ENCODE data around the gene FAM47A.

FAM47A gene

DNA sequence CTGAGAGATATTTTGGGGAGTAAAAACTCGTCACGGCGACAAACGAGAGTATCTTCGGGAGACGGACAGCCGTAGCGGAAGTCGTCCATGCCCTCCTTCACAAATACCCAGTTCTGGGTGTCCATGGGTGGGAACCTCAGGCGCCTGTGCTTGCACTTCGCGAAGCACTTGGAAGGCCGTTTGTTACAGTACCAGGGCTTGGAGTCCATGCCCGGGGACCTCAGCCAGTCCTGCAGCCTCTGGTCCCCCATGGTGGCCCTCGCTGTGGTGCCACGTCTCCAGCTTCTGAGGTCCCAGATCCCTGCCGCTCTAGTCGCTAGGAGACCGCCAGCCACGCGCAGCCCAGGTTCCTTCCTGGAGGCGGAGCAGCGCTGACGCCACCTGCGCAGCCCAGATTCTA lies at the start of gene FAM47A:
TSS of gene FAM47A (minus strand) at position 287 of the 400 bp plus-strand sequence. CDS start at position 251, 36 bp downstream.
- DNase-seq: no peak

DNA sequence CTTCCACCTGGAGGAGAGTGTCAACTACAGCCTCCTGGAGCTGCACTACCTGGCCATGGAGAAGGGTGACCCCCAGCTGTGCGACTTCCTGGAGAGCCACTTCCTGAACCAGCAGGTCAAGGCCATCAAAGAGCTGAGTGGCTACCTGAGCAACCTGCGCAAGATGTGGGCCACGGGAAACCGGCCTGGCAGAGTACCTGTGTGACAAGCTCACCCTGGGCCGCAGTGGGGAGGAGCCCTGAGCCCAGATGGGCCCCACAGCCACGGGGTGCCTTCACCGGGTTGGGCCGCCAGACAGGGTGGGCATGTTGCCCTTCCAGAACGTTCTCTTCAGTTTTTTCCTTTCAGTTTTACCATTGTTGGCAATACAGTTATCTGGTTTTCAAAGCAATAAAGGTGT lies 15.2 kb upstream of the FAM47A start:
- DNase-seq: no peak

DNA sequence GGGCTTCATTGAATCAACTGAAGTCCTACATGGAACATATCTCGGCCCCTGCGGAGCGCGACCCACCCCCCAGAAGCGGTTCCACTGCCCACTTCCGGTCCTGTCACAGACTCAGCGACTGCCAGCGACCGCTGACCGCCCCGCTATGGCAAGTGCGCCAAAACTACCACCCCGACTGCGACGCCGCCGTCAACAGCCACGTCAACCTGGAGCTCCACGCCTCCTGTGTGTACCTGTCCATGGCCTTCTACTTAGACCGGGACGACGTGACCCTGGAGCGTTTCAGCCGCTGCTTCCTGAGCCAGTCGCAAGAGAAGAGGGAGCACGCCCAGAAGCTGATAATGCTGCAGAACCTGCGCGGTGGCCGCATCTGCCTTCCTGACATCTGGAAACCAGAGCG lies 14.8 kb upstream of the FAM47A start:
- no peak for DNase-seq

DNA sequence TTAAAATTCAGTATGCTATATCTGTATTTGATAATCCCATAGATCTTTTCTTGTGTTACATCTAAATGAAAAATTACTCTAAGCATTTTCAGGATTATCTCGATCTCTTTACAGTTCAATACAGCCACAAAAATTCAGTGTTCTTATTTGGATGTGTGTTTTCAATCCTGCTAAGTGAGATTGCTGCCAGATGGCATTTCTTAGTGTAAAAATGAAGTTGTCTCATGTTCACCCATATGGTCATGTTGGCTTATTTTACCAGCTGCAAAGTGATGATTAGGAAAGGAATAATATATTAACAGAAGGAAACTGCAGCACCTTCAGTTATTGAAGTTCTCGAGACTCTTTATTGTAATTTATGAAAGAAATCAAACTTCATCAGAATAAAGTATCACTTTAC lies 12.1 kb upstream of the FAM47A start:
- no peak for DNase-seq

DNA sequence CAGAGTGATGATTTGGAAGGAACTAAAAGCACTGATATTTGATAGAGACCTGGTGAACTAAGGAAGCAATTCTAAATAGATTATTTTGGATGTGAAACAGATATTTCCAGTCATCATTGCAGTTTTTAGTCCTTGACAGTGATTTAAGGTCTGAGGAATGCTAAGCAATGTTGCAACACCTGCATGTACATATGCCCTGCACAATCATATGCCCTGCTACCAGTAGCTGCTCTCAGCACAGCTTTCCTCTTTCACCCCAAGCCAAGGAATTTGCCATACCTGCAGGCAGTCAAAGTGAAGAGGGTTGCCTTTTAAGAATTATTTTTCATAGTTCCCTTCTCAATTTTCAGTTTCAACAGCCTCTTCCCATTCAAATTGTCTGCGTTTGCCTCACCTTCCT lies 8.7 kb upstream of the FAM47A start:
- DNase-seq: no peak

DNA sequence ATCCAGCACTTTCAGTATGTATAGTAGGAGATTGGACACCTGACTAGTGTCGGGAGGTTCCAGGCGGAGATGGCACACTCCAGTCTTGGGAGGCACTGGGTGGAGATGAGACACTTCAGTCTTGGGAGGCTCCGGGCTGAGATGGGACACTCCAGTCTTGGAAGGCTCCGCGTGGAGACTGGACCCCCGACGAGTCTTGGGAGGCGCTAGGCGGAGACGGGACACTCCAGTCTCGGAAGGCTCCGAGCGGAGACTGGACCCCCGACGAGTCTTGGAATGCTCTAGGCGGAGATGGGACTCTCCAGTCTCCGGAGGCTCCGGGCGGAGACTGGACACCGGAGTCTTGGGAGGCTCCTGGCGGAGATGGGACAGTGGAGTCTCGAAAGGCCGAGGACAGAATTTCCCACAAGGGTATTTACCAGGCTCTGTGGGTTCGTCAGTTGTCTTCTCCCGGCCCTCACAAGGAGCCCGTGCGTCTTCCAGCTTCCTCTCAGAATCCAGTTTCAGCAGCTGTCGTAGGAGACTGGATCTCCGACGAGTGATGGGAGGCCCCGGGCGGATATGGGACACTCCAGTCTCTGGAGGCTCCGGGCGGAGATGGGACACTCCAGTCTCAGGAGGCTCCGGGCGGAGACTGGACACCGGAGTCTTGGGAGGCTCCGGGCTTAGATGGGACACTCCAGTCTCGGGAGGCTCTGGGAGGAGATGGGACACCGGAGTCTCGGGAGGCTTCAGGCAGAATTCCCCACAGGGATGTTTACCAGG lies 952 bp downstream of the FAM47A start:
- DNase-seq: no peak

DNA sequence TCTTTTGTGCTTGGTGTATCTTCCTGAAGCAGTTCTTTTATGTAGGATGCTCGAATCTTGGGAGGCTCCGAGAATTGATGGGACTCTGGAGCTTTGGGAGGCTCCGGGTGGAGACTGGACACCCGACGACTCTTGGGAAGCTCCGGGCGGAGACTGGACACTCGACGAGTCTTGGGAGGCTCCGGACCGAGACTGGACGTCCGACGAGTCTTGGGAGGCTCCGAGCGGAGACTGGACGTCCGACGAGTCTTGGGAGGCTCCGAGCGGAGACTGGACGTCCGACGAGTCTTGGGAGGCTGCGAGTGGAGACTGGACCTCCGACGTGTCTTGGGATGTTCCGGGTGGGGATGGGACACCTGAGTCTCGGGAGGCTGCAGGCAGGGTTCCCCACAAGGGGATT lies 1.6 kb downstream of the FAM47A start:
- DNase-seq: no peak

DNA sequence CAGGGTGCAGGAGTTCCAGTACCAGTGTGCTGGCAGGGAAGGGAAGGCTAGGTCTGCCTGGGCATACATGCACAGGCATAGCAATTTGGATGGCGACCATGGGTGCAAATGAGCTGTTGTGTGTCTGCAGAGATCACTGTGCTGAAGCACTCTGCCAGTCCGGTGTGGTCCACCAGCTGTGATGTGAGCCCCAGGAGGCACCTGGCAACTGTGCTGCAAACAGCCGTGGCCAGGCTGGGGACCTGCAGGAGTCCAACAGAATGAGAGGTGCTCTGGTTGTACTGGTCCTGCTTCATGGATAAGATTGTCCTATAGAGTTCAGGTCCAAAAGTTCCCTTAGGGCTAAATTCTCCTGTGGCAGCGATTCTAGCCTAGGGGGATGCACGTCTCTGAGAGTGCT lies 6.1 kb downstream of the FAM47A start:
- no peak for DNase-seq

DNA sequence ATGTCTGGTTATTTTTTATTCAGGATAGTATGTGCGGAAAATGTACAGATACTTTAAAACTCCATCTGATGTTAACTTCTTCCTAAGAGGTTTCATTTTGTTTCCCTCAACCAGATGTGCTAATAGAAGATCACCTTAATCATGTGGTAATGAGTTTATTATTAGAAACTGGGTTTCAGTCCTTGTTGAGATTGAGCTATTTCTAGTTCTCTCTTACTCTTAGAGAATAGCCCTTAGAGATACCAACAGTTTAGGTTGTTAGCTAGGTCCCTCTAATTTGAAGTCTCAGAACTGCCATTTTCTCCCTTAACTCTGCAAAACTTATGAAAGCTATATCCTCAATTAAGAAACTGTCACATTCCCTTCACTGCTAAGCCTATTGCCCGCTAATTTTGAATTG lies 13.0 kb downstream of the FAM47A start:
- no peak for DNase-seq

DNA sequence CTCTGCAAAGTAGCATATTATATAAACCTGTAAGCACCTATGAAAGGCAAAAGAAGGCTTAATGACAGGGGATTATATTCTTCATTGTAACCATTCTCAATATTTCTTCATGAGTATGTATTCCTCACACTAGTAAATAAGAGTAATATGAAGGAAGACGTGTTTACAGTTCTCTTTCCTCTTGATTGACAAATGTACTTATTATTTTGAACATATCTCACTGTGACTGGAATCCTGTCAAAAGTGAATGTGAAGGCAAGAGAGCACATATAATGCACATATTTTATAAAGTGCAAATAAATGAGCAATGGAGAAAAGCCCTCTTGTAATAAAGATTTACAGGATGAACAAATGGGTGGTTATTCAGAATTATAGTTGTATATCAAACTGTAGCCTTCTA lies 19.7 kb downstream of the FAM47A start:
- DNase-seq: no peak
